HG03460 (cell line): Measurements from ENCODE around the gene BCAS3.
"Not testable (repeated sequence)": the region's sequence is repeated elsewhere in the genome, so short reads cannot be mapped to it uniquely, and the experiment has no call there.

Experiments
- ATAC-seq: cut with Tn5 transposase; IDR thresholded peaks from one replicate; pipeline ENCODE4 v1.9.1; 2021; ENCODE audit not compliant: unreplicated experiment

Gene BCAS3

GRCh38 chr17:61144617-61145564 is 467.2 kb downstream of the BCAS3 start:
- no peak for ATAC-seq

GRCh38 chr17:61146833-61147232 is 469.2 kb downstream of the BCAS3 start:
- ATAC-seq, result not testable (repeated sequence)

- no peak for ATAC-seq
These were observed 471.6 kb downstream of the BCAS3 start for GRCh38 chr17:61149106-61149825.

GRCh38 chr17:61149862-61150362 is 472.3 kb downstream of the BCAS3 start:
- no peak for ATAC-seq

- ATAC-seq, result no peak
These were observed 473.1 kb downstream of the BCAS3 start for GRCh38 chr17:61150686-61151299.

GRCh38 chr17:61152898-61153297 is 475.2 kb downstream of the BCAS3 start:
- no peak for ATAC-seq

- no peak for ATAC-seq
These were observed 478.1 kb downstream of the BCAS3 start for GRCh38 chr17:61155590-61156237.

GRCh38 chr17:61157246-61157886 is 479.7 kb downstream of the BCAS3 start:
- ATAC-seq, result no peak

GRCh38 chr17:61158376-61158775 is 480.7 kb downstream of the BCAS3 start:
- no peak for ATAC-seq

- ATAC-seq, result no peak
These were observed 481.7 kb downstream of the BCAS3 start for GRCh38 chr17:61159221-61159814.

GRCh38 chr17:61160204-61160603 is 482.6 kb downstream of the BCAS3 start:
- no peak for ATAC-seq

GRCh38 chr17:61160789-61161445 is 483.3 kb downstream of the BCAS3 start:
- ATAC-seq, result no peak

GRCh38 chr17:61161615-61162134 is 484.0 kb downstream of the BCAS3 start:
- ATAC-seq, result no peak

- no peak for ATAC-seq
These were observed 486.9 kb downstream of the BCAS3 start for GRCh38 chr17:61164517-61164916.

- no peak for ATAC-seq
These were observed 489.4 kb downstream of the BCAS3 start for GRCh38 chr17:61167075-61167474.

- ATAC-seq, result no peak
These were observed 490.9 kb downstream of the BCAS3 start for GRCh38 chr17:61168506-61168905.

GRCh38 chr17:61174310-61174709 is 496.7 kb downstream of the BCAS3 start:
- no peak for ATAC-seq

- ATAC-seq, result no peak
These were observed 497.9 kb downstream of the BCAS3 start for GRCh38 chr17:61175298-61176142.
